Measurements from ENCODE around the gene BIRC5.
A peak's percentile ranks its signal among the peaks of the same experiment; 100 is the strongest.
"Not testable (repeated sequence)": the region's sequence is repeated elsewhere in the genome, so short reads cannot be mapped to it uniquely, and the experiment has no call there.

The BIRC5 gene

GRCh38 chr17:78241277-78242023 is 27.4 kb downstream of the BIRC5 start:
- peak; percentile 27 to 37 for DNase-seq

GRCh38 chr17:78242024-78242742 is 28.1 kb downstream of the BIRC5 start:
- no peak for DNase-seq

GRCh38 chr17:78247304-78247703 is 33.3 kb downstream of the BIRC5 start:
- no peak for DNase-seq

- no peak for DNase-seq
Observed at GRCh38 chr17:78248051-78248914, 34.2 kb downstream of the BIRC5 start.

GRCh38 chr17:78249074-78249817 is 35.2 kb downstream of the BIRC5 start:
- no peak for DNase-seq

GRCh38 chr17:78249818-78250806 is 36.1 kb downstream of the BIRC5 start:
- DNase-seq: no peak

- peak; percentile 70 to 91 for DNase-seq
Observed at GRCh38 chr17:78250891-78251772, 37.1 kb downstream of the BIRC5 start.

GRCh38 chr17:78251773-78252103 is 37.7 kb downstream of the BIRC5 start:
- no peak for DNase-seq

GRCh38 chr17:78252111-78252634 is 38.1 kb downstream of the BIRC5 start:
- DNase-seq: no peak

GRCh38 chr17:78252701-78253635 is 38.9 kb downstream of the BIRC5 start:
- DNase-seq: no peak

- not testable (repeated sequence) for DNase-seq
Observed at GRCh38 chr17:78253636-78253945, 39.5 kb downstream of the BIRC5 start.

- DNase-seq: peak; percentile 57 to 94
Observed at GRCh38 chr17:78253946-78254672, 40.1 kb downstream of the BIRC5 start.

- DNase-seq: no peak
Observed at GRCh38 chr17:78255029-78255656, 41.1 kb downstream of the BIRC5 start.

GRCh38 chr17:78255953-78256706 is 42.1 kb downstream of the BIRC5 start:
- no peak for DNase-seq

GRCh38 chr17:78256707-78257591 is 42.9 kb downstream of the BIRC5 start:
- DNase-seq: no peak

GRCh38 chr17:78257810-78258322 is 43.8 kb downstream of the BIRC5 start:
- no peak for DNase-seq

Data from NCI-H526 (cell line).